Breast epithelium (tissue), 3 donors: ENCODE results near the gene PFDN2.

Source experiments
- CTCF ChIP-seq, 3 donors: fragments of 450-650 bp; IDR thresholded peaks; one replicate each; pipeline ENCODE4 v1.5.1; 2016 to 2017; ENCODE audit warnings: antibody characterized with exemption in 3 of 3, mild to moderate bottlenecking in 3 of 3, moderate library complexity in 3 of 3
- POLR2AphosphoS5 ChIP-seq, 3 donors: sonication (generic); formaldehyde crosslinking; IDR thresholded peaks; one replicate each; pipeline ENCODE4 v1.6.1; 2017; ENCODE audit warnings: antibody characterized with exemption in 3 of 3

- no peak for TF ChIP-seq POLR2AphosphoS5 (IDR thresholded peaks at IDR 0.05)
- TF ChIP-seq CTCF (IDR thresholded peaks at IDR 0.05), result no peak
These were observed 64.9 kb downstream of the PFDN2 start for GRCh38 chr1:161052899-161053298.
